ENCODE data around the gene BANK1. TPM values are rescaled to one million over a fixed set of nuclear protein-coding genes. Genes with fewer than 3 reads are reported as not detected.
"Not testable (repeated sequence)": the region's sequence is repeated elsewhere in the genome, so short reads cannot be mapped to it uniquely, and the experiment has no call there.

BANK1 gene
- total and polyA plus RNA-seq, 4 experiments from 2014 or later: 0.11 to 4.6 TPM; not detected in 2

DNA sequence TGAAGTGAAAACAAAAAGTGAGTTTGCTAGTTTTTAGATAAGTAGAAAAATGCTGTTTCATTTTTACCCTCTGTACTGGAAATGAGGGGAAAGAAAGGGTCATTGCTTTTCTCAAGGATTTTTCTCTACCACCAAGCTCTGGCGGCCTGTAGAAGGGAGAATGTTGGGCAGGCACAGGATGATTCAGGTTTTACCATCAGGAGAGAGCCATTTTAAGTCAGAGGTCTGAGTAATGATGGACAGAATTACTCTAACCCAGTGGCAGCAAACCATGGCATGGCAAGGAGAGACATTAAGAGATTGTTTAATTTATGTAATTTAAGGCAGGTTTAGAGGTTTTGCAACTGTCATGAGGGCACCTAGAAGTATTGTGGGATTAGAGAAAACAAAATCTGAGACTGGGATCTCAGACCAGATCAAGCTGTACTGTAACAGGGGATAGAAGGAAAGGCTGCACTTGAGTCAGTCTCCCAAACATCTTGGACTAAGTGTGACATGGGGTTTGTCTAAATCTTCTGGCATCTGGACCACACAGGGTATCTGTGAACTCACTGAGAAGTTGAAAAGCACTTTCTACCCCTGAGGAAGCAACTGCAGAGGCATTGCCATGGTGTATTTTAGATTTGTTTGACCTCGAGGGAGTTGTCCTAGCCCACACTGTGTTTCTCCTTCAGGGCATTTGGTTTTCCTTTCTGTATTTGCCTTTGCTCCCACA, 81.6 kb downstream of the BANK1 start:
- no peaks in the 10 kb centered on the region for H3K36me3 ChIP-seq (ENCODE audit: insufficient read depth, low read length)
- no peaks in the 10 kb centered on the region for H3K9me3 ChIP-seq (ENCODE audit: control insufficient read depth in 1 of 2, low read length in 2 of 2)
- H3K27me3 ChIP-seq (ENCODE audit: insufficient read depth, low read length): no peaks in the 10 kb centered on the region
- Mint-ChIP-seq H3K27ac (no peak overlapping the region), H3K9me3 (peaks cover 0 to 2% (median 0%) of the 10 kb centered on the region in 8 donors), H3K27me3 (peaks cover 3 to 7% of the 10 kb centered on the region in 2 donors), H3K4me3 (no peak overlapping the region), H3K36me3 (no peaks in the 10 kb centered on the region), H3K4me1 (no peaks in the 10 kb centered on the region)
- POLR2A ChIA-PET (ENCODE audit: partially characterized antibody): no interaction called here
- CTCF ChIA-PET (ENCODE audit: partially characterized antibody): no interaction called here
- intact Hi-C loops (cut with micrococcal nuclease): no loop called here
- no peak for DNase-seq
- H3K4me3 ChIP-seq (ENCODE audit: low read length in 2 of 2): no peak overlapping the region
- H3K27ac ChIP-seq (ENCODE audit: low read depth, low read length): no peak overlapping the region
- H3K4me1 ChIP-seq (ENCODE audit: insufficient read depth, low read length): no peaks in the 10 kb centered on the region

DNA sequence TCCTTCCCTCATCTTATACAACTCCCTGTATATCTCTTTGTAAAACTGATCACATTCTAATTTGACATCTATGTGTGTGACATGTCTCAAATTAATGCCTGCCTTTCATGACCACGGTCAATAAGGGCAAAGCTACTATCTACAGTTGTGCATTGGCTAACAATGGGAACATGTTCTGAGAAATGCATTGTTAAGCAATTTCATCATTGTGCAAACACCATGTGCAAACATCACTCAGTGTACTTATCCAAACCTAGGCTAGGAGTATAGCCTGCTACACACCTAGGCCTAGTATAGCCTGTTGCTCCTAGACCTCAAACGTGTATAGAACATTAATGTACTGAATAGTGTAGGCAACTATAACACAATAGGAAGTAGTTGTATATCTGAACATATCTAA, 95.0 kb downstream of the BANK1 start:
- Mint-ChIP-seq H3K27ac (no peak overlapping the region), H3K9me3 (peaks cover 0 to 6% (median under 1%) of the 10 kb centered on the region in 8 donors), H3K4me1 (no peaks in the 10 kb centered on the region), H3K4me3 (no peak overlapping the region), H3K36me3 (no peaks in the 10 kb centered on the region), H3K27me3 (no peaks in the 10 kb centered on the region)
- Histone ChIP-seq H3K27ac (ENCODE audit: low read depth, low read length) (no peak overlapping the region), H3K36me3 (ENCODE audit: insufficient read depth, low read length) (no peaks in the 10 kb centered on the region), H3K9me3 (ENCODE audit: control insufficient read depth in 1 of 2, low read length in 2 of 2) (no peaks in the 10 kb centered on the region), H3K27me3 (ENCODE audit: insufficient read depth, low read length) (no peaks in the 10 kb centered on the region), H3K4me1 (ENCODE audit: insufficient read depth, low read length) (no peaks in the 10 kb centered on the region), H3K4me3 (ENCODE audit: low read length in 2 of 2) (no peak overlapping the region)
- CTCF ChIA-PET (ENCODE audit: partially characterized antibody): no interaction called here
- intact Hi-C loops (cut with micrococcal nuclease): no loop called here
- no peak for DNase-seq
- POLR2A ChIA-PET (ENCODE audit: partially characterized antibody): no interaction called here

DNA sequence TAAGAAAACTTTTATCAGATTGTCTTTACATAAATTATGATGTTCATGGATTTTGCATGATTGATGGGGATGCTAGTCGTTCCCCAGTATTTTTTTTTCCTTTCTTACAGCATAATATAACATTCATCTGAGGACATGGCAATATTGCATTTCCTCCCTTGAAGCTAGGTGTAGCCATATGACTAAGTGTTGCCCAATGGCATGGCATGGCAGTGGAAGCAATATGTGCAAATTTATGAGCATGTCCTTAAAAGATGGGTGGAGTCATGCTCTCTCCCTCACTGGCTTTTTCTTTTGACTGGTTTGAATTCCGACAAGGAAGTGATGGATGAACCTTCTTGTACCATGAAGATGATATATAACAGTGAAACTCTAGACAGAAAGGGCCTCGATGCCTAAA, 96.3 kb downstream of the BANK1 start:
- Mint-ChIP-seq H3K4me3 (no peak overlapping the region), H3K9me3 (peaks cover 0 to 6% (median 1%) of the 10 kb centered on the region in 8 donors), H3K27me3 (no peaks in the 10 kb centered on the region), H3K27ac (no peak overlapping the region), H3K4me1 (no peaks in the 10 kb centered on the region), H3K36me3 (no peaks in the 10 kb centered on the region)
- Histone ChIP-seq H3K36me3 (ENCODE audit: insufficient read depth, low read length) (no peaks in the 10 kb centered on the region), H3K9me3 (ENCODE audit: control insufficient read depth in 1 of 2, low read length in 2 of 2) (no peaks in the 10 kb centered on the region), H3K4me3 (ENCODE audit: low read length in 2 of 2) (no peak overlapping the region), H3K27ac (ENCODE audit: low read depth, low read length) (no peak overlapping the region), H3K27me3 (ENCODE audit: insufficient read depth, low read length) (no peaks in the 10 kb centered on the region), H3K4me1 (ENCODE audit: insufficient read depth, low read length) (no peaks in the 10 kb centered on the region)
- ChIA-PET CTCF (ENCODE audit: partially characterized antibody) (no interaction called here), POLR2A (ENCODE audit: partially characterized antibody) (no interaction called here)
- DNase-seq: no peak
- intact Hi-C loops (cut with micrococcal nuclease): no loop called here

DNA sequence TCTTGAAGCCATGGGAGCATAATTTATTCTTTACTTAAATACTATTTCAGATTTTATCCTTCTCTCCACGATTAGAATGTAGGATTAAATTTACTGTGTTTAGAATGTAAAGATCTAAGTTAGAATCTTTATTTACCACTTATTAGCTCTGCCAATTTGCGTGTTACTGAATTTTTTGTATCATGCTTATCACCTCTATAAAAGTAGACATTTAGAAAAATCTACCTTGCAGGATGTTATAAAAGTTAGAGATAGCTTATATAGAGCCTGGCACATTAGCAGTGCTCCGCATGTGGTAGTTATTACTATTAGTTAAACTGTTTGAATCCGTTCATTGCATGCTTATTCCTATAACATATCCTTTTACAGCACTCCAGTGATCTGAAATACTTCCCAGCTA, 97.9 kb downstream of the BANK1 start:
- ChIA-PET POLR2A (ENCODE audit: partially characterized antibody) (no interaction called here), CTCF (ENCODE audit: partially characterized antibody) (no interaction called here)
- Mint-ChIP-seq H3K9me3 (peaks cover 0 to 6% (median 1%) of the 10 kb centered on the region in 8 donors), H3K27me3 (no peaks in the 10 kb centered on the region), H3K4me1 (no peaks in the 10 kb centered on the region), H3K4me3 (no peak overlapping the region), H3K27ac (no peak overlapping the region), H3K36me3 (no peaks in the 10 kb centered on the region)
- Histone ChIP-seq H3K4me3 (ENCODE audit: low read length in 2 of 2) (no peak overlapping the region), H3K36me3 (ENCODE audit: insufficient read depth, low read length) (no peaks in the 10 kb centered on the region), H3K4me1 (ENCODE audit: insufficient read depth, low read length) (no peaks in the 10 kb centered on the region), H3K27ac (ENCODE audit: low read depth, low read length) (no peak overlapping the region), H3K9me3 (ENCODE audit: control insufficient read depth in 1 of 2, low read length in 2 of 2) (no peaks in the 10 kb centered on the region), H3K27me3 (ENCODE audit: insufficient read depth, low read length) (no peaks in the 10 kb centered on the region)
- no peak for DNase-seq
- intact Hi-C loops (cut with micrococcal nuclease): no loop called here

DNA sequence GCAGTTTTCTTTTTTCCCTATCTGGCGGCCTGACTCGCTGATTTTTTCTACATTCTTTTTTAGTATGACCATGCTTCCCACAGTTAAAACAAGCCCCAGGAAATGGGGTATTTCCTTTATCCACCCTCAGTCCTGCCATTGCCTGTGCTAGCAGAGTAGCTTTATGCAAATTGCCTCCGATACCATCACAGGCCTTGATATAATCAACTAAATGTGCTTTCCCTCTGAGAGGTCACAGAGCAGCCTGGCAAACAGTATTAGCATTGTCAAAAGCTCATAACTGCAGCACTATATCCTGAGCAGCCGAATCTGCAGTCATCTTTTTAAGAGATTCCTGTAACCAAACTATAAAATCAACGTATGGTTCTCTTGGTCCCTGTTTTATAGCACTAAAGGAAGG, 115.0 kb downstream of the BANK1 start:
- DNase-seq, H3K36me3 Mint-ChIP-seq: not testable (repeated sequence)

DNA sequence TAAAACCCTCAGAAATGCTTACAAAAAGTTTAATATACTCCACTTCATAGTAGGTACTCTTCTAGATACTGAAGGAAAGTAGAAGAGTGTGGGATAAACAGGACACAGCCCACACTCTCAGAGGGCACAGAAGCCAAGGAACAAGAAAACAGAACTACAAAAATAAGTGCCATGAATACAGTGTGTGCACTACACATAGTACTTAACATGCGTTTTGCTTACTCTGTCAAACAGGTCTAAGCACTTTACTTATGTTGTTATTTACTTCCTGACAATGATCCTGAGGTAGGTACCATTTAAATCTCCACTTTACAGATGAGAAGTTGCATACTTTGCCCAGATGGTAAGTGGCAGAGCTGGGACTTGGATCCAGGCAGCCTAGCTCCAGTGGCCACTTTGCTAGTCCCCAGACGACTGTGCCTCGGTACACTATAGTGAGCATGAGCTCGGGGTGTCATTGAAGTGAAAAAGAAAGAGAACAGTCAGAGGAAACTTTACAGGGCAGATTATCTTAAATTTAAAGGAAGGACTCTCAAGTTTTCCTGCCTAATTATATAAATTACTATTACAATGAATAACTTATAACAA, 120.3 kb downstream of the BANK1 start:
- Mint-ChIP-seq H3K27me3 (peaks cover 0 to 2% of the 10 kb centered on the region in 2 donors), H3K4me1 (no peaks in the 10 kb centered on the region), H3K4me3 (no peak overlapping the region), H3K9me3 (peaks cover 0 to 6% (median 3%) of the 10 kb centered on the region in 8 donors), H3K36me3 (no peaks in the 10 kb centered on the region), H3K27ac (no peak overlapping the region)
- CTCF ChIA-PET (ENCODE audit: partially characterized antibody): no interaction called here
- DNase-seq: no peak
- Histone ChIP-seq H3K27me3 (ENCODE audit: insufficient read depth, low read length) (no peaks in the 10 kb centered on the region), H3K36me3 (ENCODE audit: insufficient read depth, low read length) (no peaks in the 10 kb centered on the region), H3K9me3 (ENCODE audit: control insufficient read depth in 1 of 2, low read length in 2 of 2) (no peaks in the 10 kb centered on the region), H3K27ac (ENCODE audit: low read depth, low read length) (no peak overlapping the region), H3K4me1 (ENCODE audit: insufficient read depth, low read length) (no peaks in the 10 kb centered on the region), H3K4me3 (ENCODE audit: low read length in 2 of 2) (no peak overlapping the region)
- POLR2A ChIA-PET (ENCODE audit: partially characterized antibody): no interaction called here
- intact Hi-C loops (cut with micrococcal nuclease): no loop called here

More for the DNA sequence above, 115.0 kb downstream of the BANK1 start:
- H3K27ac ChIP-seq (ENCODE audit: low read depth, low read length); H3K4me1 Mint-ChIP-seq; H3K27ac Mint-ChIP-seq; H3K36me3 ChIP-seq (ENCODE audit: insufficient read depth, low read length); H3K4me1 ChIP-seq (ENCODE audit: insufficient read depth, low read length); H3K27me3 ChIP-seq (ENCODE audit: insufficient read depth, low read length); intact Hi-C loops (cut with micrococcal nuclease); H3K4me3 Mint-ChIP-seq; H3K9me3 Mint-ChIP-seq; H3K4me3 ChIP-seq (ENCODE audit: low read length in 2 of 2); H3K9me3 ChIP-seq (ENCODE audit: control insufficient read depth in 1 of 2, low read length in 2 of 2); POLR2A ChIA-PET (ENCODE audit: partially characterized antibody); H3K27me3 Mint-ChIP-seq; CTCF ChIA-PET (ENCODE audit: partially characterized antibody): not testable (repeated sequence)

DNA sequence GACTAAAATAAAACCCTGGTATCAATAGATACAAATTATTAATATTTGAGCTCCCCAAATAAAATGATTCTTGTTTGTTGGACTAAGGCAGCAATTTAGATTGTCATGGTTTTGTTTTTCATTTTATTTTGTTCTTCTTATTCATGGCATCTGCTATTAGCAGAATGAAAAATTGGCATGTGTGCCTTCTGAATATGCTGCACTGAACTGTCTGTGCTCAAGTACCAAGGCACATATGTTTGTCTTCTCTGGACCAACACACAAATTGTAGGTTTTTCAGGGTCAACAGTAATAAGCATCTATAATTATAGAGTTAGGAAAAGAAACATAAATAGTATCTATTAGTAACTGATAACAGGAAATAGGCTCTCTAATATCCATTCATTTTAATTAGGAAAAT, 121.1 kb downstream of the BANK1 start:
- H3K27me3 Mint-ChIP-seq: peaks cover 0 to 2% of the 10 kb centered on the region in 2 donors
- intact Hi-C loops (cut with micrococcal nuclease): no loop called here

More for the DNA sequence above, 121.1 kb downstream of the BANK1 start:
- H3K36me3 ChIP-seq (ENCODE audit: insufficient read depth, low read length): no peaks in the 10 kb centered on the region
- Mint-ChIP-seq H3K4me1 (no peaks in the 10 kb centered on the region), H3K9me3 (peaks cover 0 to 5% (median 2%) of the 10 kb centered on the region in 8 donors), H3K36me3 (no peaks in the 10 kb centered on the region), H3K27ac (no peak overlapping the region), H3K4me3 (no peak overlapping the region)
- no peak for DNase-seq
- ChIA-PET CTCF (ENCODE audit: partially characterized antibody) (no interaction called here), POLR2A (ENCODE audit: partially characterized antibody) (no interaction called here)
- H3K4me3 ChIP-seq (ENCODE audit: low read length in 2 of 2): no peak overlapping the region
- no peaks in the 10 kb centered on the region for H3K27me3 ChIP-seq (ENCODE audit: insufficient read depth, low read length)
- no peak overlapping the region for H3K27ac ChIP-seq (ENCODE audit: low read depth, low read length)
- no peaks in the 10 kb centered on the region for H3K9me3 ChIP-seq (ENCODE audit: control insufficient read depth in 1 of 2, low read length in 2 of 2)
- H3K4me1 ChIP-seq (ENCODE audit: insufficient read depth, low read length): no peaks in the 10 kb centered on the region

All from CD4-positive, alpha-beta memory T cell (primary cell).